GM21390 (cell line): ENCODE results near the gene HS3ST3A1.
"Not testable (repeated sequence)": the region's sequence is repeated elsewhere in the genome, so short reads cannot be mapped to it uniquely, and the experiment has no call there.

Experiments used
- ATAC-seq: cut with Tn5 transposase; IDR thresholded peaks from one replicate; pipeline ENCODE4 v1.9.1; 2021; ENCODE audit not compliant: unreplicated experiment

The HS3ST3A1 gene

DNA sequence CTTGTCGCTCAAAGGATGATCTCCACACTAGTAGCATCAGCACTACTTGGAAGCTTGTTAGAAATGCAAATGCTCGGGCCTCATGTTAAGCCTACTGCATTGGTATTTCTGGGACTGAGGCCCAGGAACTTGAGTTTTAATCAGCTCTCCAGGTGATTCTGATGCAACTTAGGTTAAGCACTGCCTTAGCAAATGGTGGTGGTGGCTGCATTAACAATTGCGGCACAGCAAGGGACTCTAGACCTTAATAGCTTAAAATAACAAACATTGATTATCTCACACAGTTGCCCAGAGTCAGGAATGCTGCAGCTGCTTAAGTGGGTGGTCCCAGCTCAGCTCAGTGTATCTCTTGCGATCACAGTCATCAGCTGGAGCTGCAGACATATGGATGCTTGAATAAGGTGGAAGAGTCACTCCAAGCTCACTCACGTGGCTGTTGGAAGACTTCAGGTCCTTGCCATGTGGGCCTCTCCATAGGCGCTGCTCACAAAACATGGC, 25.8 kb downstream of the HS3ST3A1 start:
- no peak for ATAC-seq

DNA sequence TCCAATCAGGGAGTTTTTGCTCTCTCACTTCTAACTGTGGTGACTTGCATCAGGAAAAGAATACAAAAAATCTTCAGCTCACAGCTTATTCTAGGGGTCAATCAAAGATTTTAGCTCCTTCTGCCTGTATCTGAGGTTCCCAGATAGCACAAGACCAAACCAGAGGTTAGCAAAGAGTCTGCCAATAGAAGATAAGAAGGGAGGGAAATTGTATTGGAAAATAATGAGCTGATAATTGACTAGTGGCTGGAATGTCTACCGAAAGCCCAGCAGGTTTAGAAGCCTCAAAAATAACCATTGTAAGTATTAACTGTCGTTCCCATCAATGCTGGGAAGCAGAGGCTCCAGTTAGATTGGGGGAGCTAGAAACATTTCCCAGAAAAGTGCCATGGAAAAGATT, 26.3 kb downstream of the HS3ST3A1 start:
- ATAC-seq = no peak

DNA sequence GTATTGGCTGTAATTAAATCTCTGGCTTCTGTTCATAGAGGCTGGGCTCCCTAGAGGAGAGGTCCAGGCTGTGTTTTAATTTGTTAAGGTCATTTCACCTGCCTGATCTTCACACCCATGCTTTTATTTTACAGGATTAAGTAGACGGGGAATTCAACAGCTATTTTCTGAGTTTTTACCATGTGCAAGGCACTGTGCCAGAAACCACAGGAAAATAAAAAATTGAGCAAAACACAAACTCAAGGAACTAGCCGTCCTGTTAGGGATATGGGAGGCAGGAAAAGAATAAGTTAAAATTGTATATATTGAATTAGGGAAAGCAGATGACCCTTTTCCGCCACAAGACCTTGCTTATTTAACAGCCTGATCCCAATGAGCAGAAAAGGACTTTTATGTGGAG, 29.1 kb downstream of the HS3ST3A1 start:
- no peak for ATAC-seq

DNA sequence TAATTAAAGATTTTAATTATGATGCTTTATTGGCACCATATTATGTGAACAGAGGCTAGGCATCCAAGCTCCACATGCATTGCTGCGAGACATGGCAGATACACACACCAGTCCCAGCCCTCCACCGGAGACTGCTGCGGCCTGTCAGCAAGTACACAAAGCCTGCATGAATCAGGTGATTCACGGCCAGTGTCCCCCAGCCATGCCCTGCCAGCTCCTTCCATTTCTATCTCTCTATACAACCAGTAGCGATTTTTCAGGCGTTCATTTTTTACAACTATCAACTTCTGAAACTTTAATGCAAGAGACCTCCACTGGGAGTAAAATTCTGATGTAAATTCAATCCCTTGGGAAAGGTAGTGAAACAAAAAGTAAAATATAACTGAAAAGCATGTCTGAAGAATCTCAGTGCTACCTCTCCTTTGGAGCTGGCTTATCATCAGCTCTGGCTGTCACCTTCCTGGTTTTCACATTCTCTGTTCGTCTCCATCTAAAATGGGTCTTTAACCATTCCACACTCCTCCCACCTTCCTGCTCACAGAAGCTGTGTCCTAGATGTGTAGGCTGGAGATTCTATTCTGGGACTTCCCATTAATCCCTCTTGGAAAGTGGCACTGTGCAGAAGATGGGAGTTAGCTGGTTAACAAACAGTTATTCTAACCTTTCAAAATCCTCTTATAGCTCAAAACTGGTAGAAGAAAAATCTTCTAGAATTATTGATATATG, 32.2 kb downstream of the HS3ST3A1 start:
- ATAC-seq = no peak

DNA sequence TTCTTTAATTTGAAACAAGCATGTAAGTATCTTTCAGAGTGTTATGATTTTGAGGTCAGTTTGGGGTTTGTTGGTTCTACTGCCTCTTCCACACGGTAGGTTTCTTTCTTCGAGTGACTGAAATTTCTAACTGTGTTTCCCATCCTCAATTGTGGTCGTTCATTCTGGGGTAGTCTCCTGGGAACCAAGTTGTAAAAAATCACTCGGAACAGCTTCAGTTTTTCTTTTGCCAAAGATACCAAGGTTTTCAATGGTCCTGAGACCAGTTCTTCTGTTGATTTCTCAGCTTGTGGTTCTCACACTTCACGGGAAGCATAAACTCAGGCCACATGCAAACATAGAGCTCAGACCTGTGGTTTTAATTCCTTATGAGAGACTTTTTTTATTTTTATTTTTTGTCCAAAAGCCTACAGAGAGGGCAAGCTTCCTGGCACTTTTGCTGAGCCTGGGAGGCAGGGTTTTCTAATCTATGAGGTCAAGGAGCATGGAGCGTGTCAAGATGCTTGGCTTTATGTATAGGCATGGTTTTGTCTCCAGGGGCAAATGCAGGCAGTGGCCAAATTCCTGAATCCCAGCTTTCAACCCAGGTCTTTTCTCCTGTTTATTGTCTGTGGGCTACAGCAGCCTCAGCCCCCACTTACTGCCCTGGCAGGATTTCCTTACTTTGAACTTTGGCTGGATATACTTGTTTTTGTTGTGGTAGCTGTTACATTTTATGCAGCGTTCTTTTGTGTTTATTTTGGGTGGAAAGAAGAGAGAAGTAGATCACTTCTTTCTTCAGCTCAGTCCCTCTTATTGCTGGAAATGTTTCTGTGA, 32.9 kb downstream of the HS3ST3A1 start:
- ATAC-seq = no peak

DNA sequence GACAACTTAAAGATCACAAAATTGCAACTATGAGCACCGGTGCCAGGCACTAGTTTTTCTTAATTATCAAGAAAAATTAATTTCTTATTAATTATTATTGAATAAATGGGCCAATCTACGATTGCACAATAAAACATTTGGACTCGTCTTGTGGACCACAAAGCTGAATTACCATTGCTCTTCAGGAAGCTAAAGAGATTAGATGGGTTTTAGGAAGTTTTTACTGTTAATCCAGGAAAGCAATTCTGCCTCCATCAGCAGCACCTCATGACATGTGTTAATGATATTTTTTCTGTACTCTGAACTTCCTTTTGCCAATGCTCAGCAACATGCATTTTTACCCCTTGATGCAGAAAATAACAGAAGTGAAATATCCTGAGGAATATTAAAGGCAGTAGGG, 37.9 kb downstream of the HS3ST3A1 start:
- ATAC-seq = no peak

DNA sequence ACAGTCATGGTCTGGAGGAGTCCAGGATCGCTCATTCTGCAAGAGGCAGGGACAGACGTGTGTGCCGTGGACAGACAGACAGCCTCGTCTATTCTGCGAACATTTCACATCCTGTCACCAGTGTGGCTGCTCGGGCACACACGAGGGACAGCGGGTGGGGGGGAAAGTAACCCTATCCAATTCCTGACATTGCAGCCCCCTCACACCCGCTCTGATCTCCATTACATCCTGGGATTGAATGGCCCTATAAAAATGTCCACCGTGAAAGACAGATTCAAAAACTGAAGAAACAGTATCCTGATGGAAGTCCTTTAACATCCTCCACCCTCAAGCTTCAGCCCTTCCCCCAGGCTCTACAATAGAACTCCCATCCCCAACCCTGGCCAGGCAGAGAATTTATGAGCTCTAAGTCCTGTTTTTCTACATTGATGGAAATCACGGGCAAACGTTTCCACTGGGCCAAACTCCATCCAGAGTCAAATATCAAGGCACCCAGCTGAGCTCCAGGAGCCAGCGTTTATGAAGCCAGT, 39.4 kb downstream of the HS3ST3A1 start:
- ATAC-seq = no peak

DNA sequence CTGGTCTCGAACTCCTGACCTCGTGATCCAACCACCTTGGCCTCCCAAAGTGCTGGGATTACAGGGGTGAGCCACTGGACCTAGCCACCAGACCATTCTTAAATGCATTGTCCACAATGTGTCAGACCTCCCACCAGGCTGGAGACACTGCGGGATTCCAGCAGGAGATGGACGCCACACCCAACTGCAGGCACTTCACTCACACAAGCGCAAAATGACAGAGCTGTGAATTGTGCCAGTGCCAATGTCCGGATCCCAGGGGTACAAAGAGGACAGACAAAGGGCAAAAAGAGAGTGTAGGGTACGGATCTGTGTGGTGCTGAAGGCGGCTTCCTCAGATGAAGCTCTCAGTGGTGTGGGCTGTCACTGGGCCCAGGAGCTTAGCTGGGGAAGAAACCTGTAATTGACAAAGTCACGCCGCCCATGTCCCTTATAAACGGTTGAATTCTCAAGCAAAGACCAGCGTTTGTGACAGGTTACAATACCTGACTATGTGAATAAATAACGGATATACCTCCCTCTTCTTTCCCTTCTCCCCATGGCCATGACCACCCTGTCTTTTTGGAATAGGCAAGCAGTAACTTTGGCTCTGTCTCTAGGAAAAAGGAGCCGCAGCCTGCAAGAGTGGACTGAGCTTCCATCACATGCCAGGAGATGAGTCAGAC, 40.0 kb downstream of the HS3ST3A1 start:
- ATAC-seq = no peak

DNA sequence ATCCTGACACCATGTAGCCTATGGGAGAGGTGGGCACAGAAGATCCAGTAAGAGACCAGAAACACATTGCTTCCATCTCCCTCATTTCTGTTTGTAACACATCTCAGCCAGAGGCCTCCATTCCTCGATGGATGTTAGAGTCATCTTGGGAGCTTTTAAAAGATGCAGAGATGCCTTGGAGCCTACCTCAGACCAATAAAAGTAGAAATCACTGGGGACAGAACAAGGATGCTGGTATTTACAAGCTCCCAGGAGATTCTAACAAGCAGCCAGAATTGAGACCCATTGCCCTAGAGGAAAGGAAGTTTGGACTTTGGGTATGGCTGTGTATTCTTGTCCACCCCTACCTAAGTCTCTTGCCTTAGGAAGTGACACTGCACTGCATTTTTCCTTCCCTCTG, 40.8 kb downstream of the HS3ST3A1 start:
- no peak for ATAC-seq

DNA sequence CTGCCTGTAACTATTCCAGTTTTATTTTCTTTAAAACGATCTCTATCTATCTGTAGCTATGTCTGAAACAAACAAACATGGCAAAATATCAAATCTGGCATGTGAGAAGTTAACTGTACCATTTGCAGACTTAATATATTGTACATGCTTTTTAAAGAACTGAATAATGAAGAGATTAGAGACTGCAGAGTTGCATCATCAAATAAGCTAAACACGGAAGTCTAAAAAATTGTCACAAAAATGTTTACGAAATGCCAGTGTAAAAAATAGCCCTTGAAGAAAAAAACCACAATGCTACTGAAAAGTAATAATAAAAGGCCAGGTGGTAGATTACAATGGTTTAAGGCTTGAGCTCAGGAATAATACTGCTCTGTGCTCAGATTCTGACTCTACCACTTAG, 43.1 kb downstream of the HS3ST3A1 start:
- ATAC-seq = no peak

DNA sequence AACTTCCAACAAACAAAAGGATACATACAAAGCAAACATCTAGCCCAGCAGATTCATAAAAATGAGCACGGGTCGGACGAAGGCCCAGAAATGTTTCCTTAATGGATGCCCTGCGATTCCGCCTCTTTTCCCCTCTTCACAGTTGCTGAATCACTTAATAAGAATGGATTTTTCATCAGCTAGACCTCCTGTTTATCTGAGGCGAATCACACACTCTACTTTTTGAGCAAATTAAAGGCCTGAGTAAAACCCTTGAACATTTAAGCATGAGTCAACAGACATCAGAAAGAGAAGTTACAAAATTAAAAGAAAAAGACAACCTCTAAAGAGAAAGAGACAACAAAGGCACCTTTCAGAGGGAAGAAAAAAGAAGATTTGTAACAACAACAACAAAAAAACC, 44.7 kb downstream of the HS3ST3A1 start:
- no peak for ATAC-seq

DNA sequence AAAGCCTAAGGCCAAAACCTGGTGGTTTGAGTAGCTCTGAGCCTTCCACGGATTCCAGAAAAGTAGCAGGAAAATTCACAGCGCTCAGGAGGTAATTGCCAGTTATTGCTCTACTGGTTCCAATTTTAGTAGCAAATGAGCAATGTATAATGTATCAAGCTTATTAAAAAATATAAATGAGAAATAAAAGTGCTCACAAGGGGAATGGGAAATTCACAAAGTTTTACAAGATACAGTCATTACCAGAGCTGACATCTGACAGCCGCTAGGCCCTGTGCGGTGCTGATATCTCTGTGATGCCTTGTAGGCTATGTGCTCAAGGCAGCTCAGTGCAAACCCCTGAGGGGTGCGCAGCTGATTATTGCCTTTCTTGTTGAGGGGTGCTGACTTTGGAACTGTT, 47.5 kb downstream of the HS3ST3A1 start:
- ATAC-seq = no peak

DNA sequence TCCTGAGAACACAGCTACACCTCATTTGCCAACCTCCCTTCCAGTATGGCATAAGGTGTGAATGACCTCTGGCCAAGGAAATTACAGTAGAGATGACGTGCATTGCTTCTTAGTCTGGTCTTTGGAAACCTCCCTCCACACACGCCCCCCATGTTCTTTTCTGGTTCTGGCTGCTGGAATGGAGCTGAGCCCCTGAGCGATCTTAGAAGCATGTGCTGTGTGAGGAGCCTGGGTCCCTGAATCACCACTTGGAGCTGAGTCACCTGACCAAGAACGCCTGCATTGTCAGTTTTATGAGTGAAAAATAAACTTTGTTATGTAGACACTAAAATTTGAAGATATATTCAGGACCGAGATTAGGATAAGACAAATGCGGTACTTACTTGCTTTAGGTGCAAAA, 51.4 kb downstream of the HS3ST3A1 start:
- ATAC-seq = no peak

DNA sequence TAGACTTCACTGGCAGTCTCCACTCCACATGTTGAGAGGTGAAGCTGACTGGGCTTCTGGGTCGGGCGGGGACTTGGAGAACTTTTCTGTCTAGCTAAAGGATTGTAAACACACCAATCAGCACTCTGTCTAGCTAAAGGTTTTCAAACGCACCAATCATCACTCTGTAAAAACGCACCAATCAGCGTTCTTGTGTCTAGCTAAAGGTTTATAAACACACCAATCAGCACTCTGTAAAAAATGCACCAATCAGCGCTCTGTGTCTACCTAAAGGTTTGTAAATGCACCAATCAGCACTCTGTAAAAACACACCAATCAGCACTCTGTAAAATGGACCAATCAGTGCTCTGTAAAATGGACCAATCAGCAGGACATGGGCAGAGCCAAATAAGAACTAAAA, 53.2 kb downstream of the HS3ST3A1 start:
- ATAC-seq = not testable (repeated sequence)

DNA sequence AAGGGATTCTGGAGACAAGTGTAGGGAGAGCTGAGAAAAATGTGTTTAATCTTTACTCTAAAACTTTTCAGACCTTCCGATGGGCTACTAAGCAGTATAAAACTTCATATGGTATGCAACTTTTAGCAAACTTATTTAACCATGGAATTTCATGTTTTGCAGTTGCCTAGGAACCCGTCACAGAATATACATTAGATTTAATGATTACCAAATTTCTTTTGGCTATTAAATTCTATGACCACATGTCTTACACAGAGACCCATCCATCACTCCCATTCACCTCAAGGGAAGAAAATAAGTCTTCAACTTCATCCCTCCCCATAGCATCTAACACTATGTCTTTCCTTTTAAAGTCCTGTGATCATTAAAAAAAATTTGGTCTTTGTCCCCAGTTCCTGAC, 54.9 kb downstream of the HS3ST3A1 start:
- ATAC-seq = no peak

DNA sequence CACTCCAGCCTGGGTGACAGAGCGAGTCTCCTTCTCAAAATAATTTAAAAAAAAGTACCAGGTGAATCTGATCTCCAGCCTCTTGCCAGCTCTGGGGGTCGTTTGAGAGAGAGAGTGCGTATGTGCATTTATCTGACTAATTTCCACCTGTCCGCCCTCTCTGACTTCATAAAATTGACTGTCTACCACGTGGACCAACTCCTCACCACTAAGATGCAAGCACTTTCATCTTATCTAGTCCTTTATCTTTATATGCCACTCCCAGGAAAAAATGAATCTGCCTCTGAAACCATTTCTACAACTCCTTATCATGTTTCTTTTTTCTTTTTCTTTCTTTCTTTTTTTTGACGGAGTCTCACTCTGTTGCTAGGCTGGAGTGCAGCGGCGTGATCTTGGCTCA, 55.8 kb downstream of the HS3ST3A1 start:
- no peak for ATAC-seq

DNA sequence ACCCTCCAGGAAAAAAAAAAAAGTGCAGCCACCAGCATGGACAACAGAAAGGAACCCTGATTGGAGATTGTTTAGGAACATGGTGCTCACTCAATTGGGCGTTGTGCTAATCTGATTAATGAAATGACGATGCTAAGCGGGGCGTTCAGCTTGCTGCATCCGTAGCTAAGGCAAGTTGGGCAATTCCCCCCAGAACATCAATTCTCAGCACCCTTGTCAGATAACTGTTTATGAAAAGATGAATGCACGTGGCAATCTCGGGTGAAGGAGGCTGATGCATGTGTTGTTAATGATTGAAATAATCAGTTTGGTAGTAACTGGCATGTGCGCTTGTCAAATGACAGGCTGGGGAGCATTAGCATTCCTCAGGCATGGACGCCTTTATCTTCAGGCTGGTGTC, 57.0 kb downstream of the HS3ST3A1 start:
- ATAC-seq = no peak

DNA sequence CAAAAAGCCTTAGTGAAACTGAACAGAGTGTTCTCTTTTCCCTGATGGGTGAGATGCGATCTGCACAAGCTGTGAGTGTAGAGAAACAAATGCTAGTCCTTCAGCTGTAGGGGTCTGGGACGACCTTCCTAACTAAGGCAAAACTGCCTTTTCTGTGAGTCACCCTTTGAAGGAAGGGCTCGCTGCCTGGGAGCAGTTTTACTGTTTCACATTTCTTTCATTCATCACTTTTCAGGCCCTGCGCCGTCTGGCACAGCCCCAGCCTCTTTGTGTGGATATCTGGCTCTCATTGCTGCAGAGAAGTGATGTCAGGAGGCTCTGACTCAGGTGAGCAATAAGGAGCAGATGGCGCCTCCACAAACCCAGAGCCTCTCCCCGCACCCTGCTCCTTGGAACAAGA, 57.4 kb downstream of the HS3ST3A1 start:
- ATAC-seq = no peak

DNA sequence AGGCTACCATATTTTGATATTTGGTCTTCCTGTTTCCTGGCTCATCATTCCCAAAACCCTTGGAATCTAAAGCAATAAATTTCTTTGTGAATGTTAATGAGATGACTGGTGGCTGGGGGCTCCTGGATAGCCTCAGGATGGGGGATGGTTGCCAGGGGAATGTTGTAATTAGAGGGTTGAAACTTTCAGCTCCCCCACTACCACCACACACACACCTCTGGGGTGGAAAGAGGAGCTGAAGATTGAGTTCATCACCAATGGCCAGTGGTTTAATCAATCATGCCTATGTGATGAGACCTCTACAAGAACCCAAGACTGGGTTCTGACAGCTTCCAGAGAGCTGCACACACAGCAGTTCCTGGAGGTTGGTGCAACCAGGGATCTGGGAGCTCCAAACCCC, 59.1 kb downstream of the HS3ST3A1 start:
- ATAC-seq = no peak

DNA sequence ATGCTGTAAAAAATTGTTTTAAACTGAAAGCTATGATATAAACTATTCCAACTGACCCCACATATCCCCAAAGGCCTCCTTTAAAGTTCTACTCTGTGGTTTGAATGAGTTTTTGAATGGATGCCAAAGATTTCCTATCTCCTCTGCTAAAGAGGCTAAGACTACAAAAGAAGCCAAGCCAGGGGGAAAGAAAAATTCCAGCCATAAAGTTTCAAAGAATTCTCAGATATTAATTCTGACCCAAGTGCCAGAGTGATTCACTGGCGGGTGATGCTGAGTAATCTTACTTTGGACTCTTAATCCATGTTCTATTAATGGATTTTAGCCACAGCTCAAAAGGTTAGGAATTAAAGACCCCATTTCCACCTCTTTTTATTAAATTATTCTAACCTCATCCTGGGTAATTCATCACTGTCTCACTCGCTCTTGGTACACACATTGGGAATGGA, 60.7 kb downstream of the HS3ST3A1 start:
- no peak for ATAC-seq

DNA sequence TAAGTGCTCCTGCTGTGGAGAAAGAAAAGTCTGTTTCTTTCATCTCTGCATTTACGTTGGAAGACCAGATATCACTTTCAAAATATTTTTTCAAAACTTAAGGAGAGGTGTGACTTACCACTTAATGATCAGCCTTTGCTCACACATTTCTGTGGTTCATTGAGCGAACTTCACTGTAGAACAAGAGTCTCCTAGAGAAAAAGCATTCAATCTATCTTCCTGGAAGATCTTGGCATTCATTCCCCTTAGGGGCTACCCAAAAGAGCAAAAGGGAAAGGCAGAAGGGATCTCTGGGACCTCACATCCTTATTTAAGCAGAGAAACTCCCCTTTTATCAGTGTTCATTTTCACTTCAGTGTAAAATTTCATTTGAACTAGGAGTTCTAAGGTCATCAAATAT, 61.2 kb downstream of the HS3ST3A1 start:
- no peak for ATAC-seq

DNA sequence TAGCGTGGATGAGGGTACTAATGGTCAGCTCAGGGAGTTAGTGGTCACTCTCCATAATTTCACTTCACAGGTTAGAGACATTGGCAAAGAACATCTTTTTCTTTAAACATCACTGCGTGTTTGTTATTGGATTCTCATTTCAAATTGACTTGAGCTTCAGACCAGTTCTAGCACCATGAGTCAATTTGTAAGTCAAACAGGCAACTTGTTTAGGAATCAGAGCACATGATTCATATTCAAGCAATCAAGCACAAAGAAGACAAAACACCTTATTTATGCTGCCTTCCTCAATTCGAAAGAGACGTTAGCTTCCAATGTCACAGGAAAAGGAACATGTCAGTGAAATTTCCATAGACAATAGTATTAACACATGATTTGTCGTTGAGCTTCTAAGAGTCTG, 62.3 kb downstream of the HS3ST3A1 start:
- ATAC-seq = no peak
